Measurements from ENCODE around the gene COBL. TPM values are rescaled to one million over a fixed set of nuclear protein-coding genes. Genes with fewer than 3 reads are reported as not detected.

The COBL gene
- total RNA-seq: not detected

- DNase-seq: no peak
Observed at GRCh38 chr7:51316666-51317581, at the start of gene COBL. Gene COBL (minus strand): TSS chr7:51316809. CDS start chr7:51316633, 176 bp downstream.

- no peak for DNase-seq
Observed at GRCh38 chr7:51366172-51366728, 49.6 kb upstream of the COBL start.

GRCh38 chr7:51357821-51358220 lies 41.2 kb upstream of the COBL start:
- no peak for DNase-seq

- DNase-seq: no peak
Observed at GRCh38 chr7:51356849-51357516, 40.4 kb upstream of the COBL start.

GRCh38 chr7:51354897-51355296 lies 38.3 kb upstream of the COBL start:
- DNase-seq: no peak

- DNase-seq: no peak
Observed at GRCh38 chr7:51354434-51354833, 37.8 kb upstream of the COBL start.

- no peak for DNase-seq
Observed at GRCh38 chr7:51352174-51353100, 35.8 kb upstream of the COBL start.

GRCh38 chr7:51351661-51352060 lies 35.1 kb upstream of the COBL start:
- DNase-seq: no peak

- no peak for DNase-seq
Observed at GRCh38 chr7:51350546-51350896, 33.9 kb upstream of the COBL start.

GRCh38 chr7:51349820-51350545 lies 33.4 kb upstream of the COBL start:
- DNase-seq: no peak

- DNase-seq: no peak
Observed at GRCh38 chr7:51346126-51346525, 29.5 kb upstream of the COBL start.

- DNase-seq: no peak
Observed at GRCh38 chr7:51344406-51345138, 28.0 kb upstream of the COBL start.

- no peak for DNase-seq
Observed at GRCh38 chr7:51340936-51341335, 24.3 kb upstream of the COBL start.

- DNase-seq: no peak
Observed at GRCh38 chr7:51340029-51340838, 23.6 kb upstream of the COBL start.

GRCh38 chr7:51335057-51335456 lies 18.4 kb upstream of the COBL start:
- DNase-seq: no peak

GRCh38 chr7:51329696-51330263 lies 13.2 kb upstream of the COBL start:
- DNase-seq: no peak

- no peak for DNase-seq
Observed at GRCh38 chr7:51328351-51328801, 11.8 kb upstream of the COBL start.

- no peak for DNase-seq
Observed at GRCh38 chr7:51327287-51327717, 10.7 kb upstream of the COBL start.

GRCh38 chr7:51326656-51327286 lies 10.2 kb upstream of the COBL start:
- DNase-seq: no peak

All from effector CD4-positive, alpha-beta T cell (primary cell).